Measurements from ENCODE around the gene ANKRD36C. TPM values are rescaled to one million over a fixed set of nuclear protein-coding genes. Genes with fewer than 3 reads are reported as not detected.
"Not testable (repeated sequence)": the region's sequence is repeated elsewhere in the genome, so short reads cannot be mapped to it uniquely, and the experiment has no call there.

Gene ANKRD36C
- total RNA-seq, 1 donor from 2014 or later, result 44.4 TPM

GRCh38 chr2:95992520-95993272, 1.1 kb upstream of the ANKRD36C start:
- H3K36me3 Mint-ChIP-seq; H4K20me1 ChIP-seq (ENCODE audit: low read depth); H3F3A ChIP-seq (ENCODE audit: low read depth); H3K36me3 ChIP-seq; H3K79me2 ChIP-seq (ENCODE audit: low read depth); H3K27ac Mint-ChIP-seq; H3K4me1 Mint-ChIP-seq; H3K4me1 ChIP-seq; H3K9me3 ChIP-seq (ENCODE audit: low read depth); H3K9ac ChIP-seq; H3K9me3 Mint-ChIP-seq; H3K27me3 Mint-ChIP-seq (ENCODE audit: insufficient read depth, low read depth); H3K27me3 ChIP-seq: not testable (repeated sequence)
- Histone ChIP-seq H3K4me2 (peak overlapping the region; percentile 100), H3K4me3 (peak overlapping the region; percentile 90), H2AFZ (replicated peaks) (peak overlapping the region; percentile 100), H3K27ac (peak overlapping the region; percentile 29)
- DNase-seq (ENCODE audit: low spot score), result peak; percentile 48
- H3K4me3 Mint-ChIP-seq, result peak overlapping the region; percentile 91
- peak; percentile 79 for TF ChIP-seq CTCF (IDR thresholded peaks at IDR 0.05)

- H3F3A ChIP-seq (ENCODE audit: low read depth); H3K27ac ChIP-seq; H3K4me1 Mint-ChIP-seq; H3K27me3 ChIP-seq; H3K27me3 Mint-ChIP-seq (ENCODE audit: insufficient read depth, low read depth); H3K36me3 ChIP-seq; H3K9me3 ChIP-seq (ENCODE audit: low read depth); H3K27ac Mint-ChIP-seq; H4K20me1 ChIP-seq (ENCODE audit: low read depth); DNase-seq (ENCODE audit: low spot score); H3K9ac ChIP-seq; H3K9me3 Mint-ChIP-seq; H3K79me2 ChIP-seq (ENCODE audit: low read depth); H3K36me3 Mint-ChIP-seq; H3K4me1 ChIP-seq: not testable (repeated sequence)
- peak overlapping the region; percentile 100 for H2AFZ ChIP-seq (replicated peaks)
- H3K4me3 Mint-ChIP-seq, result peak overlapping the region; percentile 82
- peak overlapping the region; percentile 100 for H3K4me2 ChIP-seq
- peak overlapping the region; percentile 90 for H3K4me3 ChIP-seq
These were observed 478 bp upstream of the ANKRD36C start for GRCh38 chr2:95992102-95992501.

- H2AFZ ChIP-seq (replicated peaks); H3K27me3 Mint-ChIP-seq (ENCODE audit: insufficient read depth, low read depth); H3K9ac ChIP-seq; H3K27me3 ChIP-seq; H3K27ac Mint-ChIP-seq; H3K9me3 ChIP-seq (ENCODE audit: low read depth); H3K36me3 ChIP-seq; H3K9me3 Mint-ChIP-seq; DNase-seq (ENCODE audit: low spot score); H4K20me1 ChIP-seq (ENCODE audit: low read depth); H3K27ac ChIP-seq; H3K36me3 Mint-ChIP-seq; H3K4me1 Mint-ChIP-seq; H3K79me2 ChIP-seq (ENCODE audit: low read depth); H3F3A ChIP-seq (ENCODE audit: low read depth); H3K4me1 ChIP-seq: not testable (repeated sequence)
- peak overlapping the region; percentile 96 for H3K4me3 Mint-ChIP-seq
- peak overlapping the region; percentile 60 for H3K4me2 ChIP-seq
- peak overlapping the region; percentile 37 for H3K4me3 ChIP-seq
These were observed 740 bp downstream of the ANKRD36C start for GRCh38 chr2:95990884-95991283.

- not testable (repeated sequence) for H3K4me1 Mint-ChIP-seq; H3F3A ChIP-seq (ENCODE audit: low read depth); H3K4me3 Mint-ChIP-seq; H3K79me2 ChIP-seq (ENCODE audit: low read depth); H2AFZ ChIP-seq (replicated peaks); H4K20me1 ChIP-seq (ENCODE audit: low read depth); H3K4me1 ChIP-seq; H3K27ac ChIP-seq; H3K4me3 ChIP-seq; H3K36me3 ChIP-seq; H3K27me3 Mint-ChIP-seq (ENCODE audit: insufficient read depth, low read depth); H3K9ac ChIP-seq; H3K27ac Mint-ChIP-seq; H3K27me3 ChIP-seq; H3K4me2 ChIP-seq; H3K9me3 ChIP-seq (ENCODE audit: low read depth); H3K9me3 Mint-ChIP-seq; DNase-seq (ENCODE audit: low spot score); H3K36me3 Mint-ChIP-seq
These were observed 40.0 kb downstream of the ANKRD36C start for GRCh38 chr2:95951662-95952061.

GRCh38 chr2:95948039-95948438, 43.6 kb downstream of the ANKRD36C start:
- not testable (repeated sequence) for H3K4me3 Mint-ChIP-seq; H3F3A ChIP-seq (ENCODE audit: low read depth); H3K27ac ChIP-seq; H3K4me3 ChIP-seq; H3K9me3 ChIP-seq (ENCODE audit: low read depth); H3K4me2 ChIP-seq; H3K4me1 Mint-ChIP-seq; H3K36me3 Mint-ChIP-seq; H3K9ac ChIP-seq; H2AFZ ChIP-seq (replicated peaks); H4K20me1 ChIP-seq (ENCODE audit: low read depth); H3K27ac Mint-ChIP-seq; H3K4me1 ChIP-seq; H3K27me3 ChIP-seq; H3K36me3 ChIP-seq; H3K27me3 Mint-ChIP-seq (ENCODE audit: insufficient read depth, low read depth); H3K79me2 ChIP-seq (ENCODE audit: low read depth); H3K9me3 Mint-ChIP-seq; DNase-seq (ENCODE audit: low spot score)

GRCh38 chr2:95939947-95940346, 51.7 kb downstream of the ANKRD36C start:
- not testable (repeated sequence) for H3K4me3 Mint-ChIP-seq; DNase-seq (ENCODE audit: low spot score); H3K27me3 ChIP-seq; H3K9me3 Mint-ChIP-seq; H3K9me3 ChIP-seq (ENCODE audit: low read depth); H3F3A ChIP-seq (ENCODE audit: low read depth); H3K36me3 Mint-ChIP-seq; H3K4me3 ChIP-seq; H4K20me1 ChIP-seq (ENCODE audit: low read depth); H3K9ac ChIP-seq; H3K36me3 ChIP-seq; H3K27me3 Mint-ChIP-seq (ENCODE audit: insufficient read depth, low read depth); H3K27ac ChIP-seq; H2AFZ ChIP-seq (replicated peaks); H3K4me2 ChIP-seq; H3K4me1 ChIP-seq; H3K79me2 ChIP-seq (ENCODE audit: low read depth); H3K4me1 Mint-ChIP-seq; H3K27ac Mint-ChIP-seq

- H3F3A ChIP-seq (ENCODE audit: low read depth); H3K27ac ChIP-seq; H3K4me3 Mint-ChIP-seq; H4K20me1 ChIP-seq (ENCODE audit: low read depth); H3K9ac ChIP-seq; H3K27me3 Mint-ChIP-seq (ENCODE audit: insufficient read depth, low read depth); H3K4me2 ChIP-seq; H3K79me2 ChIP-seq (ENCODE audit: low read depth); H3K9me3 ChIP-seq (ENCODE audit: low read depth); H3K27ac Mint-ChIP-seq; H3K36me3 ChIP-seq; DNase-seq (ENCODE audit: low spot score); H2AFZ ChIP-seq (replicated peaks); H3K27me3 ChIP-seq; H3K4me1 ChIP-seq; H3K4me3 ChIP-seq; H3K4me1 Mint-ChIP-seq: not testable (repeated sequence)
- peaks cover 10% of the 10 kb centered on the region for H3K36me3 Mint-ChIP-seq
- peaks cover 11% of the 10 kb centered on the region for H3K9me3 Mint-ChIP-seq
These were observed 60.9 kb downstream of the ANKRD36C start for GRCh38 chr2:95930740-95931139.
